Measurements from ENCODE around the gene SLC18A3.

The SLC18A3 gene

GRCh38 chr10:49611816-49612512 lies 1.9 kb downstream of the SLC18A3 start:
- no peak for DNase-seq (ENCODE audit: low spot score)

- no peak for DNase-seq (ENCODE audit: low spot score)
Observed at GRCh38 chr10:49612513-49613164, 2.5 kb downstream of the SLC18A3 start.

- DNase-seq (ENCODE audit: low spot score): no peak
Observed at GRCh38 chr10:49613165-49613881, 3.2 kb downstream of the SLC18A3 start.

GRCh38 chr10:49613882-49614241 lies 3.8 kb downstream of the SLC18A3 start, which contains the start of gene CHAT:
TSS of gene CHAT (plus strand) at chr10:49614037. CDS start at chr10:49614190, 153 bp downstream.
- DNase-seq (ENCODE audit: low spot score): no peak

- DNase-seq (ENCODE audit: low spot score): no peak
Observed at GRCh38 chr10:49614242-49615198, 4.4 kb downstream of the SLC18A3 start.

- no peak for DNase-seq (ENCODE audit: low spot score)
Observed at GRCh38 chr10:49615213-49615612, 5.1 kb downstream of the SLC18A3 start.

GRCh38 chr10:49615721-49616120 lies 5.6 kb downstream of the SLC18A3 start:
- DNase-seq (ENCODE audit: low spot score): no peak

GRCh38 chr10:49616421-49617101 lies 6.5 kb downstream of the SLC18A3 start:
- DNase-seq (ENCODE audit: low spot score): no peak

GRCh38 chr10:49617121-49618020 lies 7.3 kb downstream of the SLC18A3 start:
- no peak for DNase-seq (ENCODE audit: low spot score)

GRCh38 chr10:49618821-49619220 lies 8.7 kb downstream of the SLC18A3 start:
- no peak for DNase-seq (ENCODE audit: low spot score)

GRCh38 chr10:49619613-49620012 lies 9.5 kb downstream of the SLC18A3 start:
- DNase-seq (ENCODE audit: low spot score): no peak

- DNase-seq (ENCODE audit: low spot score): no peak
Observed at GRCh38 chr10:49620286-49620810, 10.2 kb downstream of the SLC18A3 start.

GRCh38 chr10:49620841-49621378 lies 10.8 kb downstream of the SLC18A3 start:
- no peak for DNase-seq (ENCODE audit: low spot score)

- no peak for DNase-seq (ENCODE audit: low spot score)
Observed at GRCh38 chr10:49621561-49621960, 11.5 kb downstream of the SLC18A3 start.

GRCh38 chr10:49622426-49623425 lies 12.6 kb downstream of the SLC18A3 start:
- DNase-seq (ENCODE audit: low spot score): no peak

GRCh38 chr10:49624629-49625028 lies 14.5 kb downstream of the SLC18A3 start:
- DNase-seq (ENCODE audit: low spot score): no peak

GRCh38 chr10:49625411-49625810 lies 15.3 kb downstream of the SLC18A3 start:
- no peak for DNase-seq (ENCODE audit: low spot score)

GRCh38 chr10:49627038-49627437 lies 16.9 kb downstream of the SLC18A3 start:
- no peak for DNase-seq (ENCODE audit: low spot score)

All from SW480 (cell line).